ENCODE measurements around the gene TIAM1. TPM values are rescaled to one million over a fixed set of nuclear protein-coding genes. Genes with fewer than 3 reads are reported as not detected.

Gene TIAM1
- 131 TPM for total RNA-seq (ENCODE audit: unreplicated experiment)
- long read RNA-seq, full-length matches to known transcripts = 1 of 18 reads
- long read RNA-seq, partial matches to known transcripts = 6 of 18 reads
- long read RNA-seq, other reads (novel, unspliced or antisense) = 11 of 18 reads

- peak; percentile 48 for DNase-seq (ENCODE audit: low spot score)
- H3K4me3 Mint-ChIP-seq (ENCODE audit: unreplicated experiment) = peak within 1 kb of the TSS; percentile 92
- peak within 1 kb of the TSS; percentile 84 for H3K27ac Mint-ChIP-seq (ENCODE audit: unreplicated experiment)
- H3K36me3 Mint-ChIP-seq (ENCODE audit: low read depth, unreplicated experiment) = peaks cover 5% of the 10 kb centered on the region
- peaks cover 49% of the 10 kb centered on the region for H3K4me1 Mint-ChIP-seq (ENCODE audit: unreplicated experiment)
- no peaks in the 10 kb centered on the region for H3K9me3 Mint-ChIP-seq (ENCODE audit: unreplicated experiment)
- no peak for TF ChIP-seq CTCF (IDR thresholded peaks at IDR 0.05; ENCODE audit: unreplicated experiment)
- peaks cover 4% of the 10 kb centered on the region for H3K27me3 Mint-ChIP-seq (ENCODE audit: unreplicated experiment)
Observed at GRCh38 chr21:31343680-31344480, at the start of gene TIAM1. TSS of gene TIAM1 (minus strand) at chr21:31344261. CDS start at chr21:31266972, 77,289 bp downstream.

- Mint-ChIP-seq H3K27ac (ENCODE audit: unreplicated experiment) (no peak overlapping the region), H3K27me3 (ENCODE audit: unreplicated experiment) (peaks cover 2% of the 10 kb centered on the region), H3K9me3 (ENCODE audit: unreplicated experiment) (no peaks in the 10 kb centered on the region), H3K36me3 (ENCODE audit: low read depth, unreplicated experiment) (peaks cover 7% of the 10 kb centered on the region), H3K4me1 (ENCODE audit: unreplicated experiment) (no peaks in the 10 kb centered on the region), H3K4me3 (ENCODE audit: unreplicated experiment) (no peak overlapping the region)
- no peak for TF ChIP-seq CTCF (IDR thresholded peaks at IDR 0.05; ENCODE audit: unreplicated experiment)
- no peak for DNase-seq (ENCODE audit: low spot score)
Observed at GRCh38 chr21:31387560-31388186, 43.6 kb upstream of the TIAM1 start.

GRCh38 chr21:31386006-31386405 lies 41.9 kb upstream of the TIAM1 start:
- H3K9me3 Mint-ChIP-seq (ENCODE audit: unreplicated experiment) = no peaks in the 10 kb centered on the region
- no peak for DNase-seq (ENCODE audit: low spot score)
- no peaks in the 10 kb centered on the region for H3K4me1 Mint-ChIP-seq (ENCODE audit: unreplicated experiment)
- H3K4me3 Mint-ChIP-seq (ENCODE audit: unreplicated experiment) = no peak overlapping the region
- H3K36me3 Mint-ChIP-seq (ENCODE audit: low read depth, unreplicated experiment) = peaks cover 7% of the 10 kb centered on the region
- H3K27me3 Mint-ChIP-seq (ENCODE audit: unreplicated experiment) = peaks cover 2% of the 10 kb centered on the region
- no peak overlapping the region for H3K27ac Mint-ChIP-seq (ENCODE audit: unreplicated experiment)
- no peak for TF ChIP-seq CTCF (IDR thresholded peaks at IDR 0.05; ENCODE audit: unreplicated experiment)

- peak overlapping the region; percentile 8 for H3K27ac Mint-ChIP-seq (ENCODE audit: unreplicated experiment)
- H3K4me3 Mint-ChIP-seq (ENCODE audit: unreplicated experiment) = no peak overlapping the region
- TF ChIP-seq CTCF (IDR thresholded peaks at IDR 0.05; ENCODE audit: unreplicated experiment) = no peak
- H3K9me3 Mint-ChIP-seq (ENCODE audit: unreplicated experiment) = no peaks in the 10 kb centered on the region
- no peak for DNase-seq (ENCODE audit: low spot score)
- peaks cover 12% of the 10 kb centered on the region for H3K36me3 Mint-ChIP-seq (ENCODE audit: low read depth, unreplicated experiment)
- no peaks in the 10 kb centered on the region for H3K4me1 Mint-ChIP-seq (ENCODE audit: unreplicated experiment)
- H3K27me3 Mint-ChIP-seq (ENCODE audit: unreplicated experiment) = peaks cover 2% of the 10 kb centered on the region
Observed at GRCh38 chr21:31383770-31384169, 39.7 kb upstream of the TIAM1 start.

GRCh38 chr21:31382060-31382459 lies 38.0 kb upstream of the TIAM1 start:
- no peak overlapping the region for H3K27ac Mint-ChIP-seq (ENCODE audit: unreplicated experiment)
- no peak overlapping the region for H3K4me3 Mint-ChIP-seq (ENCODE audit: unreplicated experiment)
- H3K9me3 Mint-ChIP-seq (ENCODE audit: unreplicated experiment) = no peaks in the 10 kb centered on the region
- H3K36me3 Mint-ChIP-seq (ENCODE audit: low read depth, unreplicated experiment) = peaks cover 12% of the 10 kb centered on the region
- no peak for TF ChIP-seq CTCF (IDR thresholded peaks at IDR 0.05; ENCODE audit: unreplicated experiment)
- peaks cover 2% of the 10 kb centered on the region for H3K27me3 Mint-ChIP-seq (ENCODE audit: unreplicated experiment)
- H3K4me1 Mint-ChIP-seq (ENCODE audit: unreplicated experiment) = no peaks in the 10 kb centered on the region
- no peak for DNase-seq (ENCODE audit: low spot score)
